Stimulated activated CD8-positive, alpha-beta memory T cell treated with anti-CD3 and anti-CD28 coated beads, Interleukin-15, amount 100 ng/mL, for 48 hours (primary cell): ENCODE results near the gene ANKRD16.
A peak's percentile ranks its signal among the peaks of the same experiment; 100 is the strongest.
"Not testable (repeated sequence)": the region's sequence is repeated elsewhere in the genome, so short reads cannot be mapped to it uniquely, and the experiment has no call there.

Experiments used
- DNase-seq, 2 donors: peaks; one replicate each; pipeline ENCODE4 v3.0.0-alpha.2; 2020; ENCODE audit warnings: low read depth in 2 of 2

Gene ANKRD16

GRCh38 chr10:5876181-5876768, 13.4 kb downstream of the ANKRD16 start:
- no peak for DNase-seq

- DNase-seq: peak; percentile 20 to 44
These were observed 16.1 kb downstream of the ANKRD16 start for GRCh38 chr10:5873515-5873995.

DNA sequence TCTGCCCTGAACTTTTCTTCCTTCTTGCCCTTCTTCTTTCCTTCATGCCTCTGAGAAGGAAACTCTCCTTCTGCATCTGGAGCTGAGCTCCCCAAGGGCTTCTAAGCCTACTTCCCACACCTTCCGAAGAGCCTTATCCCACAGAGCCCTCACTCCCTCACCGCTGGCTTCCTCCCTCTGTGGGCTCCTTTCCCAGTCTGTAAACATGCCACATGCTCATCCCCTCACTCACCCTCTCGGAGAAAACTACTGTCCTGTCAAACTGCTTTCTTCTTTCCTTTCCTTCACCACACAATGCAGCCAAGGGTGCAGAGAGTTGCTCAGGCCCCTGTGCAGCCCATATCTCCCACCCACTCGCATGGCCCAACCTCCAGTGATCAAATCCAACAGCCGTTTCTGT, 18.1 kb downstream of the ANKRD16 start:
- DNase-seq: no peak

DNA sequence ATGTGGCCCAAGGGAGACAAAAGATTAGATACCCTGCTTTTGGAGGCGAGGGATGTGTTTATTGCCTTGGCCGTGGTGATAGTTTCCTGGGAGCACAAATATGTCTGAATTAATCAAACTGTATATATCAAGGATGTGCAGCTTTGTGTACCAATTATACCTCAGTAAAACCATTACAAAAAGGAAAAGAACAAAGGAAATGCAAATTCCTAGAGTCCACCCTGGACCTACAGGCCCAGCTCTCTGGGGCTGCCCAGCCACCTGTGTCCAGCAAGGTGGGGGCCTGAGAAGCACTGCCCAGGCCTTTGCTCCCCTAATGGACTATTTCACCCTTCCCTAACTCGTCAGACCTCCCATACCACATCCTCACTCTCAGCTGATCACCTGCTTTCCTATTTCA, 20.5 kb downstream of the ANKRD16 start:
- no peak for DNase-seq

DNA sequence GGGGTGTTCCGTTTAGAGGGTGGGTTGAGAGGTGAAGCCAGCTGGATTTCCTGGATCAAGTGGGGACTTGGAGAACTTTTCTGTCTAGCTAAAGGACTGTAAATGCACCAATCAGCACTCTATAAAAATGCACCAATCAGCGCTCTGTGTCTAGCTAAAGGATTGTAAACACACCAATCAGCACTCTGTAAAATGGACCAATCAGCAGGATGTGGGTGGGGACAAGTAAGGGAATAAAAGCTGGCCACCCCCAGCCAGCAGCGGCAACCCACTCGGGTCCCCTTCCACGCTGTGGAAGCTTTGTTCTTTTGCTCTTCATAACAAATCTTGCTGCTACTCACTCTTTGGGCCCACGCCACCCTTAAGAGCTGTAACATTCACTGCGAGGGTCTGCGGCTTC, 21.3 kb downstream of the ANKRD16 start:
- DNase-seq: not testable (repeated sequence)

DNA sequence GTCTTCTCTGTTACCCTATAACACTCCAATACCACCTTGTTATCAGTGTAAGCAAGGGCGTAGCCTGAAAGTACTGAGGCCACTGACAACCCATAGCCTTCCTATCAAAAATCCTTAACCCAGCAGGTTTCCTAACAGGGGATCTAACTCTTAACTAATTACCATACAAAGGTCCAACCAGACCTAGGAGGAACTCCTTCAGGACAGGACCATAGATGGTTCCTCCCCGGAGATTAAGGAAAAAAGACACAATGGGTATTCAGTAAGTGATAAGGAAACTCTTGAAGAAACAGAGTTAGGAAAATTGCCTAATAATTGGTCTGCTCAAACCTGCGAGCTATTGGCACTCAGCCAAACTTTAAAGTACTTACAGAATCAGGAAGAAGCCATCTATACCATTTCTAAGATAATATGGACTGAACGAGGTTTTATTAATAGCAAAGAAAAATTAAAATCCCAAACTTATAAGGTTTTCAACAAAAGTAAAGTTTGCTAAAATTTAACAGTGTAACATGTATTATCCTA, 22.5 kb downstream of the ANKRD16 start:
- DNase-seq: not testable (repeated sequence)

DNA sequence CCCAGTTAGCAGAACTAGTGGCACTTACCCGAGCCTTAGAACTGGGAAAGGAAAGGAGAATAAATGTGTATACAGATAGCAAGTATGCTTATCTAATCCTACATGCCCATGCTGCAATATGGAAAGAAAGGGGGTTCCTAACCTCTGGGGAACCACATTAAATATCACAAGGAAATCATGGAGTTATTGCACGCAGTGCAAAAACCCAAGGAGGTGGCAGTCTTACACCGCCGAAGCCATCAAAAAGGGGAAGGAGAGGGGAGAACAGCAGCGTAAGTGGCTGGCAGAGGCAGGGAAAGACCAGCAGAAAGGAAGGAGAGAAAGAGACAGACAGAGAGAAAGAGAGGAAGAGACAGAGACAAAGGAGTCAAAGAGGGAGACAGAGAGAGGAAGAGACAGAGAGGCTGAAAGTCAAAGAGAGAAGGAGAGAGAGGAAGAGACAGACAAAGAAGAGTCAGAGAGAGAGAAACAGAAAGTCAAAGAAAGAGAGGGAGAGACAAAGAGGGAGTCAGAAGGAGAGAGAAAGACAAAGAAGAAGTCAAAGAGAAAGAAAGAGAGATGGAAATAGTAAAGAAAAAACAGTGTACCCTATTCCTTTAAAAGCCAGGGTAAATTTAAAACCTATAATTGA, 23.1 kb downstream of the ANKRD16 start:
- not testable (repeated sequence) for DNase-seq

DNA sequence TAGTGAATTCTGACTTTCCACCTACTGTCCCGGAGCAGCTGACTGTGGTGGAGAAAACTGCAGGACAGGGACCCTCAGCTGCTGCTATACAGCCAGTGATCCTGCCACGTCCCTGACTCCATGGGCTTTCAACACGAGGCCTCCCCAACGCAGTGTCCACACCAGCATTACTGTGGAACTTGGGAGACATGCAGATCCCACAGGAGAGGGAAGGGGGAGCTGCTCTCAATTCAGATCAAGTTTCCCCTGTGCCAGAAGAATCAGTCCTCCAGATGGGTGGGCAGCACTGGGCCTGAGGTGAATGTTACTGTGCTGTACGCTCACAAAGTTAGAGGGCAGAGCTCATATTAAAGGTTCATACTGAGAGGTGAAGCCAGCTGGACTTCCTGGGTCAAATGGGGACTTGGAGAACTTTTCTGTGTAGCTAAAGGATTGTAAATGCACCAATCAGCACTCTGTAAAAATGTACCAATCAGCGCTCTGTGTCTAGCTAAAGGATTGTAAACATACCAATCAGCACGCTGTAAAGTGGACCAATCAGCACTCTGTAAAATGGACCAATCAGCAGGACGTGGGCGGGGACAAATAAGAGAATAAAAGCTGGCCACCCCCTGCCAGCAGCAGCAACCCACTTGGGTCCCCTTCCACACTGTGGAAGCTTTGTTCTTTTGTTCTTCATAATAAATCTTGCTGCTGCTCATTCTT, 26.6 kb downstream of the ANKRD16 start:
- not testable (repeated sequence) for DNase-seq

DNA sequence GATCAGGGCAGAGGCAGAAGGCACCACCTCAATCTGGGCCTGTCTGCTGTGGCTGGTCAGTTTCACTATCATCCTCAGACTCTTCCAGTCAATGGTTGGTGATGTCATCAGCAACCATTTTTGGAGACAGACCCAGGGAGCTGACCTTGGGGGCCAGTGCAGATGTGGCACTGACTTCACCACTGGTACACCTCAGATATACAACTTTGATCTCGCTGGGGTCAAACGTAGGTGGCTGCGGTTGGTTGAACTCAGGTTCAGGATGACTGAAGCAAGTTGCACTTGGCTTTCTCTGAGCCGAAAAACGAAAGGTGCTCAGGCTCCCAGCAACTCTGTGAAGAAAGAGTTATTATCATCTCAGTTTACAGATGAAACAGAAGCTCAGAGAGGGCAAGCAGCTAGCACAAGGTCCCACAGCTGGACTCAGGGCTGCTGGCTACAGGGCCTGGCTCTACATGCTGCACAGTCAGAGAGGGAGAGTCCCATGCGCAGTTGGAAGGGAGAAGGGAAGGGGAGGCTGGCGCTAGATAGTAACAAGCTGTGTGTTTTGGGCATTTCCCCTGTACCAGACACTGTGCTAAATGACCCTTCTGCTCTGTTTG, 27.2 kb downstream of the ANKRD16 start:
- peak in 1 of 2 donors; percentile 20 for DNase-seq

DNA sequence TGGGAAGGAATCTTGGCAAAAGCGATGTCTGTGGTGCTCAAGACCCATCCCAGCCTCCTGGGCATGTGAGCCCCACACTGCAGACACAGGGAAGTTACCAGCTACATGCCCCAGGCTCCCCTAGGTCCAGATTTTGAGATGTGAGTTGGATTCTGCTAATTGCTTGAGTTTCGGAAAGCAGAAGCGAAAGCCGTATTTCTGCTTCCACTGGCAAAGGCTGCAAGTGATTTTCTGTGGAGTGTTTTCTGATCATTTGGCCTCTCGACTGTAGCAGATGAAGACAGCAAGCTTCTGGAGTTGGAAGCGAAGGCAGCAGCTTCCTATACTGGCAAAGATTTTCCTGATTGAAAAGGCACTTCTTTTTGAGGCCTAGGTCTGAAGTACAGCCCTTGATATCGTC, 29.6 kb downstream of the ANKRD16 start:
- no peak for DNase-seq

GRCh38 chr10:5858811-5859210, 30.9 kb downstream of the ANKRD16 start:
- DNase-seq: no peak

GRCh38 chr10:5856701-5857004, 33.0 kb downstream of the ANKRD16 start:
- DNase-seq: no peak

DNA sequence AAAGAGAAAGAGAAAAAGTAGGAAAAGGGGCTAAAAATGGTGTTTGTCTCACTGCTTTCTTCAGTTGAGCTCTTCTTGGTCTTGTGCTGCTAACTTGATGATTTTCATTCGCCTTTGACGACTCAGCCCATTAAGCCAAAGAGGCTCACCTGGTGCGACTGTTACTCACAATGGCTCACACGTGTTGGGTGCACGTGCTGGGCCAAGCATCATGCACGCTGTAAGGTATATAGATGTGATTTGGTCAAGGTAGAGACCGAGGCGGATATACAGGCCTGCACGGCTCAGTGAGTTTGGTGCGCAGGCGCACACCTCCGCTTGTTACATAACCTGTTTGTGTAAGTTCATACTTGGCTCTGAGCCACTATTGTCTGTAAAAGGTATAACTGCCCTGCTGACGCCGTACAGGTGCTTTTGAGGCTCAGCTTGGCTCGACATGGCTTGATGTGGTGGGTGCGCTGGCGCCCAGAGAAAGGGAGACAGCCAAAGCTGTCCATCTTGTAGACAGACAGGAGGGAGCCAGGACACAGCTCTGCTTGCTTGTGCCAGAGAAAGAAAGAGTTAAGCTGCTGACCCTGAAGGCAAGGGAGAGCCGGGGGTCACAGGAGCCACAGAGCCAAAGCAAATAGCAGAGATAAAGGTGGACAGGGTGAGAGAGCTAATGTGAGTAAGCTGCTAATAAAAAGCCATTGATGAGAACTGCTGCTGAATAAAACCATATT, 33.6 kb downstream of the ANKRD16 start:
- no peak for DNase-seq

DNA sequence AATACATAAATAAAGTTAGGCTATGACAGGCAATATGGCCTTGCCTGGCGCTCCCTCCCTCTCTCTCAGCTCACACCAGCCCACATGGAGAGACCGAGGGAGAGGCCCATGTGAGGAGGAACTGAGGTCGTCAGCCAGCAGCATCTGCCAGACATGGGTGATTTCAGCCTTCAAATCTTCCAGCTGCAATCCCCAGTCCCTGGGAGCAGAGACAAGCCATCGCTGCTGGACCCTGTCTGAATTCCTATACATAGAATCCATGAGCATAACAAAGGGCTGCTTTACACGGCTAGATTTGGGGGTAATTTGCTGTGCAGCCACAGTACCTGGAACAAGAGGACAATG, 35.6 kb downstream of the ANKRD16 start:
- no peak for DNase-seq

DNA sequence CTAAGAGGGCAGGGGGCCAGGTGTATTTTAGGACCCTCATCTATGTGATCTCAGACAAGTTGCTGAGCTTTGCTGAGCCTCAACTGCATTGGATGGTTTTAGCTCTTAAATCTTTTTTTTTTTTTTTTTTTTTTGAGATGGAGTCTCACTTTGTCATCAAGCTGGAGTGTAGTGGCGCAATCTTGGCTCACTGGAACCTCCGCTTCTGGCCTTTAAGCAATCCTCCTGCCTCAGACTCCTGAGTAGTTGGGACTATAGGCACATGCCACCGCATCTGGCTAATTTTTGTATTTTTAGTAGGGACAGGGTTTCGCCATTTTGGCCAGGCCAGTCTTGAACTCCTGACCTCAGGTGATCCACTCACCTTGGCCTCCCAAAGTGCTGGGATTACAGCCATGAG, 43.0 kb downstream of the ANKRD16 start:
- not testable (repeated sequence) for DNase-seq

DNA sequence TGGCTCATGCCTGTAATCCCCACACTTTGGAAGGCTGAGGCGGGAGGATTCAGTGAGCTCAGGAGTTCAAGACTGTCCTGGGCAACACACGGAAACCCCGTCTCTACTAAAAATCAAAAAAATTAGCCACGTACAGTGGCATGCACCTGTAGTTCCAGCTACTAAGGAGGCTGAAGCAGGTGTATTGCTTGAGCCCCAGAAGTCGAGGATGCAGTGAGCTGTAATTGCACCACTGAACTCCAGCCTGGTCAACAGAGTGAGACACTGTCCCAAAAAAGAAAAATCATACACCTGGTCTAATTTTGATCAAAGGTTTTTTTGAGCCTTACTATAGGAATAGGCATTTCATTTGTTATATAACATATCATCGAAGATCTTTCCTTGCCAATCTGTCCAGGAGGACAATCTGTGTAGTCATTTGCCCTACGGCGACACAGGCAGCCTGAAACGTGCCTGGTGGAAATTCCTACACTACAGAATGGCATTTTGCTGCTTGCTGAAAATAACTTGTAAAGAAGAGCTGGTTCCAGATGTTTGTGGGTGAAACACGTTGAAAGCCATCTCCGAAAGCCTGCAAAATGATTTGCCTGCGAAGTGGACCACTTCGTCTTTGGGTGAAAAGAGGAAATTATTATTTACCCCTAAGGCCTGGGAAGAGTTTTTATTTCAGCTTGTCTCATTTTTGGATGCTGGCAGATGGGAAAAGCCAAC, 45.2 kb downstream of the ANKRD16 start:
- DNase-seq: no peak

GRCh38 chr10:5843686-5844344, 45.9 kb downstream of the ANKRD16 start:
- DNase-seq: no peak

DNA sequence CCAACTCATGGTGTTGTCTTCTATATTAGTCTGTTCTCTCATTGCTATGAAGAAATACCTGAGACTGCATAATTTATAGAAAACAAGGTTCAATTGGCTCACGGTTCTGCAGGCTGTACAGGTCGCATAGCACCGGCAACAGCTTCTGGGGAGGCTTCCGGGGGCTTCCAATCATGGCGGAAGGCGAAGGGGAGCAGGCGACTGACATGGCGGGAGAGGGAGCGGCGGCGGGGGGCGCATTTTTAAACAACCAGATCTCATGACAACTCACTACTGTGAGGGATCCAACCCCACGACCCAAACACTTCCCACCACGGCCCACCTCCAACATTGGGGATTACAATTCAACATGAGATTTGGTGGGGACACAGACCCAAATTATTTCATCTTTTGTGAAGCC, 47.7 kb downstream of the ANKRD16 start:
- no peak for DNase-seq

GRCh38 chr10:5840314-5841307, 49.1 kb downstream of the ANKRD16 start:
- no peak for DNase-seq

DNA sequence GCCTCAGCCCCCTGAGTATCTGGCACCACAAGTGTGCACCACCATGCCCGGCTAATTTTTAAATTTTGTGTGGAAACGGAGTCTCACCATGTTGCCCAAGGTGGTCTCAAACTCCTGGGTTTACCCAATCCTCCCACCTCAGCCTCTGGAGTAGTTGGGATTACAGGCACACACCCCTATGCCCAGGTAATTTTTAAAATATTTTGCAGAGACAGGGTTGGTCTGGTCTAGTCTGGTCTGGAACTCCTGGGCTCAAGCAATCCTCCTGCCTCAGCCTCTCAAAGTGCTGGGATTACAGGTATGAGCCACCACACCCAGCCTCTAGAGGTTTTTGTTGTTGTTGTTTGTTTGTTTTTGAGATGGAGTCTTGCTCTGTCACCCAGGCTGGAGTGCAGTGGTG, 53.5 kb downstream of the ANKRD16 start:
- not testable (repeated sequence) for DNase-seq
